Rectal smooth muscle tissue (tissue), 1 donor: ENCODE measurements around the gene PFDN2.
A peak's percentile ranks its signal among the peaks of the same experiment; 100 is the strongest.
"Not testable (repeated sequence)": the region's sequence is repeated elsewhere in the genome, so short reads cannot be mapped to it uniquely, and the experiment has no call there.

Experiments used
- H3K27ac ChIP-seq: one replicate; pipeline ENCODE4 v1.7.0; 2013; ENCODE audit warnings: low read depth, low read length, inconsistent platforms
- H3K27me3 ChIP-seq: one replicate; pipeline ENCODE4 v1.7.0; 2013; ENCODE audit warnings: low read length; ENCODE audit not compliant: control insufficient read depth, insufficient read depth
- H3K36me3 ChIP-seq: one replicate; pipeline ENCODE4 v1.7.0; 2013; ENCODE audit warnings: low read length; ENCODE audit not compliant: control insufficient read depth, insufficient read depth
- H3K4me1 ChIP-seq: one replicate; pipeline ENCODE4 v1.7.0; 2013; ENCODE audit warnings: low read length; ENCODE audit not compliant: control insufficient read depth, insufficient read depth
- H3K4me3 ChIP-seq: one replicate; pipeline ENCODE4 v1.7.0; 2013; ENCODE audit warnings: low read length
- H3K9ac ChIP-seq: one replicate; pipeline ENCODE4 v1.7.0; 2013; ENCODE audit warnings: low read length

PFDN2 gene

GRCh38 chr1:161069731-161070270 is 48.0 kb downstream of the PFDN2 start, which contains the start of gene ARHGAP30:
ARHGAP30 (minus strand) TSS chr1:161069891; CDS start chr1:161069624, 267 bp downstream.
- Histone ChIP-seq H3K36me3 (no peaks in the 10 kb centered on the region), H3K27me3 (no peaks in the 10 kb centered on the region), H3K27ac (no peak within 1 kb of the TSS), H3K9ac (peak within 1 kb of the TSS; percentile 10), H3K4me3 (peak within 1 kb of the TSS; percentile 64), H3K4me1 (no peaks in the 10 kb centered on the region)

- peak overlapping the region; percentile 10 for H3K9ac ChIP-seq
- H3K36me3 ChIP-seq: no peaks in the 10 kb centered on the region
- no peaks in the 10 kb centered on the region for H3K4me1 ChIP-seq
- H3K27ac ChIP-seq: no peak overlapping the region
- H3K4me3 ChIP-seq: peak overlapping the region; percentile 64
- H3K27me3 ChIP-seq: no peaks in the 10 kb centered on the region
Measured at GRCh38 chr1:161069241-161069640, 48.6 kb downstream of the PFDN2 start.

GRCh38 chr1:161068306-161069234 is 49.3 kb downstream of the PFDN2 start:
- H3K4me1 ChIP-seq: no peaks in the 10 kb centered on the region
- H3K27me3 ChIP-seq: no peaks in the 10 kb centered on the region
- no peak overlapping the region for H3K9ac ChIP-seq
- no peak overlapping the region for H3K27ac ChIP-seq
- no peaks in the 10 kb centered on the region for H3K36me3 ChIP-seq
- H3K4me3 ChIP-seq: peak overlapping the region; percentile 64

GRCh38 chr1:161066694-161067093 is 51.1 kb downstream of the PFDN2 start:
- Histone ChIP-seq H3K4me1 (no peaks in the 10 kb centered on the region), H3K36me3 (no peaks in the 10 kb centered on the region), H3K27ac (no peak overlapping the region), H3K9ac (no peak overlapping the region), H3K27me3 (no peaks in the 10 kb centered on the region), H3K4me3 (peak overlapping the region; percentile 15)

GRCh38 chr1:161065681-161066080 is 52.2 kb downstream of the PFDN2 start:
- not testable (repeated sequence) for H3K4me1 ChIP-seq, H3K36me3 ChIP-seq, H3K9ac ChIP-seq, H3K27me3 ChIP-seq, H3K27ac ChIP-seq, H3K4me3 ChIP-seq

- not testable (repeated sequence) for H3K27ac ChIP-seq, H3K4me1 ChIP-seq, H3K36me3 ChIP-seq, H3K27me3 ChIP-seq, H3K9ac ChIP-seq, H3K4me3 ChIP-seq
Measured at GRCh38 chr1:161063936-161064335, 53.9 kb downstream of the PFDN2 start.

- H3K9ac ChIP-seq: no peak overlapping the region
- no peak overlapping the region for H3K27ac ChIP-seq
- no peaks in the 10 kb centered on the region for H3K4me1 ChIP-seq
- H3K36me3 ChIP-seq: no peaks in the 10 kb centered on the region
- no peak overlapping the region for H3K4me3 ChIP-seq
- H3K27me3 ChIP-seq: no peaks in the 10 kb centered on the region
Measured at GRCh38 chr1:161061419-161061818, 56.4 kb downstream of the PFDN2 start.

- H3K4me1 ChIP-seq: no peaks in the 10 kb centered on the region
- no peaks in the 10 kb centered on the region for H3K36me3 ChIP-seq
- H3K9ac ChIP-seq: no peak overlapping the region
- H3K4me3 ChIP-seq: no peak overlapping the region
- H3K27ac ChIP-seq: no peak overlapping the region
- H3K27me3 ChIP-seq: no peaks in the 10 kb centered on the region
Measured at GRCh38 chr1:161059293-161059692, 58.5 kb downstream of the PFDN2 start.

- H3K36me3 ChIP-seq: no peaks in the 10 kb centered on the region
Measured at GRCh38 chr1:161054805-161055204, 63.0 kb downstream of the PFDN2 start.

GRCh38 chr1:161054232-161054631 is 63.6 kb downstream of the PFDN2 start:
- no peaks in the 10 kb centered on the region for H3K4me1 ChIP-seq
- H3K27me3 ChIP-seq: no peaks in the 10 kb centered on the region
- no peaks in the 10 kb centered on the region for H3K36me3 ChIP-seq
- no peak overlapping the region for H3K9ac ChIP-seq
- no peak overlapping the region for H3K27ac ChIP-seq
- H3K4me3 ChIP-seq: no peak overlapping the region

More at GRCh38 chr1:161054805-161055204, 63.0 kb downstream of the PFDN2 start:
- Histone ChIP-seq H3K4me3 (no peak overlapping the region), H3K27ac (no peak overlapping the region), H3K4me1 (no peaks in the 10 kb centered on the region), H3K9ac (no peak overlapping the region), H3K27me3 (no peaks in the 10 kb centered on the region)

- Histone ChIP-seq H3K27ac (no peak overlapping the region), H3K36me3 (no peaks in the 10 kb centered on the region), H3K9ac (no peak overlapping the region), H3K4me1 (no peaks in the 10 kb centered on the region), H3K27me3 (no peaks in the 10 kb centered on the region), H3K4me3 (no peak overlapping the region)
Measured at GRCh38 chr1:161052899-161053298, 64.9 kb downstream of the PFDN2 start.

- H3K36me3 ChIP-seq: no peaks in the 10 kb centered on the region
- H3K27ac ChIP-seq: no peak overlapping the region
- peaks cover 3% of the 10 kb centered on the region for H3K4me1 ChIP-seq
- no peak overlapping the region for H3K9ac ChIP-seq
- H3K27me3 ChIP-seq: no peaks in the 10 kb centered on the region
- H3K4me3 ChIP-seq: no peak overlapping the region
Measured at GRCh38 chr1:161051219-161051618, 66.6 kb downstream of the PFDN2 start.
